H7 (cell line): ENCODE data around the gene FAM216B. TPM values are rescaled to one million over a fixed set of nuclear protein-coding genes. Genes with fewer than 3 reads are reported as not detected.
"Not testable (repeated sequence)": the region's sequence is repeated elsewhere in the genome, so short reads cannot be mapped to it uniquely, and the experiment has no call there.

ENCODE experiments used
- DNase-seq: peaks from one replicate; pipeline ENCODE4 v3.0.0; 2012
- H3K27me3 ChIP-seq: 2 replicates; pipeline ENCODE4 v1.6.0; 2011; ENCODE audit warnings: mild to moderate bottlenecking, low read length; ENCODE audit not compliant: control insufficient read depth, insufficient read depth
- H3K36me3 ChIP-seq: replicated peaks from 2 replicates; pipeline ENCODE4 v1.5.1; 2011; ENCODE audit warnings: low read length; ENCODE audit not compliant: control insufficient read depth, insufficient read depth
- H3K4me3 ChIP-seq: 2 replicates; pipeline ENCODE4 v1.5.1; 2011; ENCODE audit warnings: low read depth, mild to moderate bottlenecking, control low read depth, low read length, moderate library complexity; ENCODE audit not compliant: insufficient read depth
- total RNA-seq: library from RNA; depleted of rRNA; stranded (reverse); fragments of >200 nt; shearing (Covaris generic); gene quantifications from 2 replicates; pipeline ENCODE4 v1.2.3, GENCODE V29; 2014

FAM216B gene
- total RNA-seq, 1 experiment from 2014 or later = not detected

DNA sequence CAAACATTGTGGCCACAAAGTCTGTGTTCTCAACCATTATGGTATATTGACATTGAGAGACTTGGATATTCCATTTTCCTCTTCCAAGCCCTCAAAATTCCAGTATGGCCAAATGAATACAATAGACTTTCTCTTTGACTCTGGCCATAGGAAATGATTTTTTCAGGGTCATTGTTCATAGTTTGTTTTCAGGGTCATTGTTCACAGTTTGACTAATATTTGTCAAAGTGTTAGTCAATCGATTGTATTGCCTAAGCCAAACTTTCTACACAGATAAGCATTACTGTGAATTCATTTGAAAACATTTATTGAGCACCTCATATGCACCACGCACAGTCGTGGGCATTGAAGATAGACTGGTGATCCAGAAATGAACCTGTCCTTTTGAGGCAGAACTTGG, 22.9 kb upstream of the FAM216B start:
- H3K27me3 ChIP-seq = no peaks in the 10 kb centered on the region
- H3K4me3 ChIP-seq = no peak overlapping the region
- no peaks in the 10 kb centered on the region for H3K36me3 ChIP-seq
- DNase-seq = no peak

GRCh38 chr13:42760951-42761350, 20.4 kb upstream of the FAM216B start:
- H3K36me3 ChIP-seq = no peaks in the 10 kb centered on the region
- H3K27me3 ChIP-seq = no peaks in the 10 kb centered on the region
- no peak for DNase-seq
- H3K4me3 ChIP-seq = no peak overlapping the region

DNA sequence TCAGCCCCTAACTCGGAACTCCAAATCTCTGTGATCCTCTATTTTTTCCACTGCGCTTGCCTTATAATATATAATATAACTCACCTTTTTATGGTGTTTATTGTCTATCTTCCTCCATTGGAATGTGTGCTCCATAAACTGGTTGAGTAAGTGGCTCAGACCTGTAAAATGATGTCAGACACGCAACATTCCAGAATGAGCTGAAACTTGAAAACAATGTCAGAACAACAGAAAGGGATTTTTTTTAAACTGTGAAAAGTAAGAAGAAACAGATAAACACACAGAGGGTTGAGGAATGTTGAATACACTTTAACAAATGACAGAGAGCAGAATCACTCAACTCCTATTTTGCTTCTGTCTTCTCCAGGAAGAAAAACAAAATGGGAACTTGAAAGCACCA, 19.1 kb upstream of the FAM216B start:
- DNase-seq = no peak
- Histone ChIP-seq H3K27me3 (no peaks in the 10 kb centered on the region), H3K4me3 (no peak overlapping the region), H3K36me3 (no peaks in the 10 kb centered on the region)

DNA sequence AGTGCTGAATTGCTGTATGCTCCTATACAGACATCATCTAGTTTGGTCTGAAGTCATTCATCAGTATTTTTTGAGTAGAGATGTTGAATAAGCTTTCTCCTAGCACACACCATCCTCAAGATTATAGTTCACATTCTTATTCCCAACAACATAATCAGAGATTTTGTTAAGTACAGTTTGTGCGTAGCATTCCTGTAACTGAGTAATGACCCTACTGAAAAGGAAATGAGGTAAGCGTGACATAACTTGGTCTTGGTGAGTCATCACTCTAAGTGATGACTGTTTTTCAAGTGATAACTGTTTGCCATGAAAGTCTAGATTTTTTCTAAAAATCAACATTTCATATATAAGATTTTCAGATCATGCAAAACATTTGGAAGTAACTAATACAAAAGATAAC, 18.5 kb upstream of the FAM216B start:
- Histone ChIP-seq H3K27me3 (no peaks in the 10 kb centered on the region), H3K36me3 (no peaks in the 10 kb centered on the region), H3K4me3 (no peak overlapping the region)
- no peak for DNase-seq

DNA sequence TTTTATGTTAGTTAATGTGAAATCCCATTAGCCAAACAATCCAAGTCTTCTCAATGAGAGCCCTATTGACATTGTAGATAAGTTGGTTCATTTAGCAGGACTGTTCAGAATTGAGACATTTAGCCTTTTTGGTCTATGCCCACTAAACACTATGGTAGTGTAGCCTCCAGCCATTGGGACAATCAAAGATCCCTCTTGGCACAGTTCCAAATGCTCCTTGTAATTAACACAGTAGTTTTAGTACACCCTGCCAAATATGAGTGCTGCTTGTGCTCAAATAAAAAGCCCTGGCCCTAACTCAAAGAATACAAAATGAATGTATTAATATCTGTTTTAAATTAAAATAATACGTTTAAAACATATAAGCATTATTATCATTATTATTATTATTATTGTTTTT, 15.4 kb upstream of the FAM216B start:
- no peak for DNase-seq
- Histone ChIP-seq H3K27me3 (no peaks in the 10 kb centered on the region), H3K36me3 (no peaks in the 10 kb centered on the region), H3K4me3 (no peak overlapping the region)

DNA sequence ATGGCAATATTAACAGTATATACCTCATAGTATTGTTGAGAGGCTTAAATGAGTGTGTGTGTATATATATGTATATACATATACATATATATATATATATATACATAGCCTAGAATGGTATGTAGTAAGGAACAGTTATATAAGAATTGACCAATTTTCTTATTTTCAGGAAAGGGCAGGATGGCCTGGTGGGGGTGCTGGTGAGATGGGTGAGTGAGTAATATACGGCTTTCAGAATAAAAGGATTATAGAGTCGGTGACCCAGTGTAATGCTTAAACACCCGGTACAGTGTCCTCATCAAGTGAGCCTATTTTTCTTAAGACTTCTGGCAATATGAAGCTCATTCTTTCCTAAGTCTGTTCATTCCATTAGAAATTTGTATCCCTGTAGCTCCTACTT, 11.7 kb upstream of the FAM216B start:
- Histone ChIP-seq H3K4me3 (no peak overlapping the region), H3K27me3 (no peaks in the 10 kb centered on the region), H3K36me3 (no peaks in the 10 kb centered on the region)
- no peak for DNase-seq

DNA sequence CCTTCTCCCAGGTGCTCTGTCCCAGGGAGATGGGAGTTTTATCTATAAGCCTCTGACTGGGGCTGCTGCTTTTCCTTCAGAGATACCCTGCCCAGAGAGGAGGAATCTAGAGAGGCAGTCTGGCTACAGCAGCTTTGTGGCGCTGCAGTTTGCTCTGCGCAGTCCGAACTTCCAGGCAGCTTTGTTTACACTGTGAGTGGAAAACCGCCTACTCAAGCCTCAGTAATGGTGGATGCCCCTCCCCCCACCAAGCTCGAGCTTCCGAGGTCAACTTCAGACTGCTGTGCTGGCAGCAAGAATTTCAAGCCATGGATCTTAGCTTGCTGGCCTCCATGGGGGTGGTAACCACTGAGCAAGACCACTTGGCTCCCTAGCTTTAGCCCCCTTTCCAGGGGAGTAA, 4.8 kb upstream of the FAM216B start:
- not testable (repeated sequence) for H3K27me3 ChIP-seq, H3K4me3 ChIP-seq, H3K36me3 ChIP-seq, DNase-seq

- Histone ChIP-seq H3K36me3 (no peaks in the 10 kb centered on the region), H3K4me3 (no peak overlapping the region), H3K27me3 (no peaks in the 10 kb centered on the region)
- DNase-seq = no peak
Measured at GRCh38 chr13:42777467-42777866, 3.9 kb upstream of the FAM216B start.

DNA sequence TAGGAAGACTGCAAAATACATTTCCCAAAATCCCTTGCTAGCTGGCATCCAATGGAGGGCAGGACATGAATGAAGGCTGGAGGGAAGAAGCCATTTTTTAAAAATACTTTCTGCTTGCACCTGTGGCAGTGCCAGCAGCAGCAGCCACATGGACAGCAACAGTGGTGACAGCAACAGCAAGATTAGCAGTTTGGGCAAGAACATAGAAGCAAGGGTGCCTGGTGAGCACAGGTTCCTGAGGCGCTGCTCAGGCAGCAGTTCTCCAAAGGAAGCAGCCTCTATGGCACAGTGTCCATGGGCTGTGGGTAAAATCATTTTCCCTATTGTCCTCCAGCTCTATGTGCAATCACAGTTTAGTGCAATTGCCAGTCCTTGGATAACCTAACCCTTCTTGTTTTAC, 1.3 kb upstream of the FAM216B start:
- H3K27me3 ChIP-seq = no peaks in the 10 kb centered on the region
- DNase-seq = no peak
- H3K36me3 ChIP-seq = no peaks in the 10 kb centered on the region
- H3K4me3 ChIP-seq = no peak overlapping the region

DNA sequence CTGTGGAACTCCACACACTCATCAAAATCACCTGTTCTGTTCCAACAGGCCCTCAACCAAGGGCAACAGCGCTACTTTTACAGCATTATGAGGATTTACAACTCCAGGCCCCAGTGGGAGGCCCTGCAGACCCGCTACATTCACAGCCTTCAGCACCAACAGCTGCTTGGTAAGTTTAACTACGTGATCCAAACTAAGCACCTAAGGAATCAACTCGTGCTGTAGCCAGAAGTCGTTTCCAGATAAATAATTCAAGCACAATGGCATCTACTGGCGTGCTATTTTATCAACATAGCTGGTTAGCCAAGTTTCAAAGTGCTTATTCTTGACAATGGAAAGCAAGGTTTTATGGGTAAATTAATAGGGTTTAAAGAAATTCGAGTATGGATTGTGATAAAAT, 5.3 kb downstream of the FAM216B start:
- DNase-seq = peak; percentile 13
- Histone ChIP-seq H3K4me3 (no peak overlapping the region), H3K36me3 (no peaks in the 10 kb centered on the region), H3K27me3 (no peaks in the 10 kb centered on the region)

GRCh38 chr13:42788601-42789000, 7.2 kb downstream of the FAM216B start:
- no peak overlapping the region for H3K4me3 ChIP-seq
- H3K36me3 ChIP-seq = no peaks in the 10 kb centered on the region
- DNase-seq = no peak
- no peaks in the 10 kb centered on the region for H3K27me3 ChIP-seq

DNA sequence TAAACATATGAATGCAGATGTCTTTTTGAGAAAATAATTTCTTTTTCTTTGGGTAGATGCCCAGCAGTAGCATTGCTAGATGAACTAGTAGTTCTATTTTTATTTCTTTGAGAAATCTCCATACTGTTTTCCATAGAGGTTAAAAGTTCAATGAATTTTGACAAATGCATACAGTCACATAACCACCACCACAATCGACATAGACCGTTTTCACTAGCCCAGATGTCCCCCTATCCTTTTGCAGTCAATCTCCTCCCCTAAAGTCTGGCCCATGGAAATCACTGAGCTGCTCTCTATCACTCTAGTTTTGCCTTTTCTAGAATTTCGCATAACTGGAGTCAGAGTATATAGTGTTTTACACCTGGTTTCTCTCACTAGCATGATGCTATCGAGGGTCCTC, 10.8 kb downstream of the FAM216B start:
- Histone ChIP-seq H3K4me3 (no peak overlapping the region), H3K36me3 (no peaks in the 10 kb centered on the region), H3K27me3 (no peaks in the 10 kb centered on the region)
- DNase-seq = no peak

GRCh38 chr13:42794577-42795275, 13.3 kb downstream of the FAM216B start:
- Histone ChIP-seq H3K36me3 (no peaks in the 10 kb centered on the region), H3K4me3 (no peak overlapping the region), H3K27me3 (no peaks in the 10 kb centered on the region)
- DNase-seq = no peak

GRCh38 chr13:42795666-42796065, 14.3 kb downstream of the FAM216B start:
- no peak for DNase-seq
- Histone ChIP-seq H3K27me3 (no peaks in the 10 kb centered on the region), H3K36me3 (no peaks in the 10 kb centered on the region), H3K4me3 (no peak overlapping the region)

- peak; percentile 10 for DNase-seq
- Histone ChIP-seq H3K4me3 (no peak overlapping the region), H3K36me3 (no peaks in the 10 kb centered on the region), H3K27me3 (no peaks in the 10 kb centered on the region)
Measured at GRCh38 chr13:42796747-42797356, 15.5 kb downstream of the FAM216B start.

- Histone ChIP-seq H3K4me3 (no peak overlapping the region), H3K36me3 (no peaks in the 10 kb centered on the region), H3K27me3 (no peaks in the 10 kb centered on the region)
- no peak for DNase-seq
Measured at GRCh38 chr13:42798118-42798517, 16.7 kb downstream of the FAM216B start.
